Retinal pigment epithelial cell (primary cell): ENCODE results near the gene HIRIP3.
A peak's percentile ranks its signal among the peaks of the same experiment; 100 is the strongest.

ENCODE experiments used
- DNase-seq: peaks from one replicate; pipeline ENCODE4 v3.0.0-alpha.2; 2010; ENCODE audit warnings: low read depth
- H3K4me3 ChIP-seq: 2 replicates; pipeline ENCODE4 v1.5.1; 2011; ENCODE audit warnings: mild to moderate bottlenecking, low read length, control low read depth, moderate library complexity
- TF ChIP-seq, protein P1 (sequence below): conservative IDR thresholded peaks from 2 replicates; pipeline ENCODE4 v1.5.1; 2011; ENCODE audit warnings: low read depth, low read length, control low read depth, inconsistent platforms

HIRIP3 gene

DNA sequence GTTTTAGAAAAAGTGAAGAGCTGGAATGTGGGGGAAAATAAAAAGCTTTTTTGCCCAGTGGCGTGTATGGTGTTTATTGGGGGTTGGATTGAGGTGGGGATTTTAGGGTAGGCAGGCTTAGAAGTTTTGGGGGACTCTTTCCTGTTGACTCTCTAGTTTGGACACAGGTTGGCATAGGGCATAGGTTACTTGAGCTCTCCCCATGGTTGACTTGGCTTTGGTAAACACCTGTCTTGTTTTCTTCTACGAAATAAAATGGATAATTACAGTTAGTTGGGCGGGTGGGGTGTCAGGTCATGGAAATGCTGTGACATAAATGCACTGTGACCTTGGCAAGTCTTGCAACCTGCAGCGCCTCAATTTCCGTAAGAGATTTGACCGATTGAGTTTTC is 22.4 kb downstream of the HIRIP3 start:
- no peak for DNase-seq
- H3K4me3 ChIP-seq: no peak overlapping the region
- TF ChIP-seq, protein P1, sequence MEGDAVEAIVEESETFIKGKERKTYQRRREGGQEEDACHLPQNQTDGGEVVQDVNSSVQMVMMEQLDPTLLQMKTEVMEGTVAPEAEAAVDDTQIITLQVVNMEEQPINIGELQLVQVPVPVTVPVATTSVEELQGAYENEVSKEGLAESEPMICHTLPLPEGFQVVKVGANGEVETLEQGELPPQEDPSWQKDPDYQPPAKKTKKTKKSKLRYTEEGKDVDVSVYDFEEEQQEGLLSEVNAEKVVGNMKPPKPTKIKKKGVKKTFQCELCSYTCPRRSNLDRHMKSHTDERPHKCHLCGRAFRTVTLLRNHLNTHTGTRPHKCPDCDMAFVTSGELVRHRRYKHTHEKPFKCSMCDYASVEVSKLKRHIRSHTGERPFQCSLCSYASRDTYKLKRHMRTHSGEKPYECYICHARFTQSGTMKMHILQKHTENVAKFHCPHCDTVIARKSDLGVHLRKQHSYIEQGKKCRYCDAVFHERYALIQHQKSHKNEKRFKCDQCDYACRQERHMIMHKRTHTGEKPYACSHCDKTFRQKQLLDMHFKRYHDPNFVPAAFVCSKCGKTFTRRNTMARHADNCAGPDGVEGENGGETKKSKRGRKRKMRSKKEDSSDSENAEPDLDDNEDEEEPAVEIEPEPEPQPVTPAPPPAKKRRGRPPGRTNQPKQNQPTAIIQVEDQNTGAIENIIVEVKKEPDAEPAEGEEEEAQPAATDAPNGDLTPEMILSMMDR: no peak

DNA sequence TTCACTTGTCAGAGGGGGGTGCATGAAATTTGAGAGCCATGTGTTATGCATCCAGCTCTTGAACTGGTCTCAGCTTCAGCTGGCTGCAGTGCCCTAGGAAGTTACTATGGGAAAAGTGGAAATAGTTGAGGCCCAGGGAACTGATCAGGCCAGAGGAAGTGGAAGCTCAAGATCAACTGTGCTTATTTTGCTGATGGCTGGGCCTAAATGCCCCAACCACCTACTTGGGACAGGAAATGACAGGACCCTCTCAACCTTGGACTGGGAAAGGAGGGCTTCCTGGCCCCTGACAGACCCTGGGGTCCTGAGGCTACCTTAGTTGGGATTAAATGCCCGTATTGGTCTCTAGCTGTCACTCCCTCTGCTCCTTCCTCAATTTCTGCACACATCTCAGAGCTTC is 22.9 kb downstream of the HIRIP3 start:
- no peak overlapping the region for H3K4me3 ChIP-seq
- DNase-seq: no peak
- TF ChIP-seq, protein P1: no peak

DNA sequence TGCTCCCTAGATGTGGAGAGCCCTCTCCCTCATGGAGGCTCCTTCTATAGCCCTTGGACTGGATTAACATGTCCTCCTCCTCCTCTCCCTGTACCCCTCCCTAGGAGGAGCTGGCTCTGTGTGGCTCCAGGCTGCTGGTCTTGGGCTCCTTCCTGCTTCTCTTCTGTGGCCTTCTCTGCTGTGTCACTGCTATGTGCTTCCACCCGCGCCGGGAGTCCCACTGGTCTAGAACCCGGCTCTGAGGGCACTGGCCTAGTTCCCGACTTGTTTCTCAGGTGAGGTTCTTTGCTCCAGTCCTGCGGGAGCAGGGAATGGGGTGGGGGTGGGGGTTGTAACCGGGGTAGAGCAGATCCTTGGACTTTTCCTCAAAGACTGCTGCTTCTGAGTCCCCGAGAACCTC is 24.1 kb downstream of the HIRIP3 start:
- TF ChIP-seq, protein P1: no peak
- no peak overlapping the region for H3K4me3 ChIP-seq
- DNase-seq: no peak

DNA sequence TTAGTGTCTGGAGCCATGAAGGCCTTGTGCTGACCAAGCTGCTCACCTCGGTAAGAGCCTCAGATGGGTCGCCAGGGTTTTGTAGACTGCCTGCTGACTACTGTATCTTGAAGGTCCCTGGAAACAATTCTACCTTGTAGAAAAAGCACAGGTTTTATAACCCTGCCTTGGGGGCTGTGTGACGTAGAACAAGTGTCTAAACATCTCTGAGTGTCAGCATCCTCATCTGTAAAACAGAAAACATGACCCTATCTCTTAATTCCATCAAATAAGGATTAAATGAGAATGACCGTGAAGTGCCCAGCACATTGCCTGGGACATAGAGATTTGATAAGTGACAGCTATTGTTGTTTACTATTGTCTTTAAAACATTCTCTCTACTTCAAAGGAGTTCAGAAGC is 27.2 kb downstream of the HIRIP3 start:
- DNase-seq: no peak
- TF ChIP-seq, protein P1: no peak
- H3K4me3 ChIP-seq: no peak overlapping the region

DNA sequence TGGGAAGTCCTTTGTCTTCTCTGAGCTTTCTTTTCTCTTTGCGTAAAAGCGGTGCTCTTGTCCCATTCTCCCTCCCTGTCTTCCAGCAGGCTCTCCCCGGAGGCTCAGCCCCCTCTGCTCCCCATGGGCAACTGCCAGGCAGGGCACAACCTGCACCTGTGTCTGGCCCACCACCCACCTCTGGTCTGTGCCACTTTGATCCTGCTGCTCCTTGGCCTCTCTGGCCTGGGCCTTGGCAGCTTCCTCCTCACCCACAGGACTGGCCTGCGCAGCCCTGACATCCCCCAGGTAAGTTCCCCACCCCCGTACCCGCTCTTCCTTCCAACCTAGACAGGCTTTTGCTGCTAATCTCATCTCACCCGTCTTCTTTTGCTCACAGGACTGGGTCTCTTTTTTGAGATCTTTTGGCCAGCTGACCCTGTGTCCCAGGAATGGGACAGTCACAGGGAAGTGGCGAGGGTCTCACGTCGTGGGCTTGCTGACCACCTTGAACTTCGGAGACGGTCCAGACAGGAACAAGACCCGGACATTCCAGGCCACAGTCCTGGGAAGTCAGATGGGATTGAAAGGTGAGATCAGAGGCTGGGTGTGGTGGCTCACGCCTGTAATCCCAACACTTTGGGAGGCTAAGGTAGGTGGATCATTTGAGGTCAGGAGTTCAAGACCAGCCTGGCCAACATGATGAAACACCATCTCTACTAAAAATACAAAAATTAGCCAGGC is 32.2 kb downstream of the HIRIP3 start:
- TF ChIP-seq, protein P1: no peak
- DNase-seq: no peak
- H3K4me3 ChIP-seq: peak overlapping the region; percentile 77

DNA sequence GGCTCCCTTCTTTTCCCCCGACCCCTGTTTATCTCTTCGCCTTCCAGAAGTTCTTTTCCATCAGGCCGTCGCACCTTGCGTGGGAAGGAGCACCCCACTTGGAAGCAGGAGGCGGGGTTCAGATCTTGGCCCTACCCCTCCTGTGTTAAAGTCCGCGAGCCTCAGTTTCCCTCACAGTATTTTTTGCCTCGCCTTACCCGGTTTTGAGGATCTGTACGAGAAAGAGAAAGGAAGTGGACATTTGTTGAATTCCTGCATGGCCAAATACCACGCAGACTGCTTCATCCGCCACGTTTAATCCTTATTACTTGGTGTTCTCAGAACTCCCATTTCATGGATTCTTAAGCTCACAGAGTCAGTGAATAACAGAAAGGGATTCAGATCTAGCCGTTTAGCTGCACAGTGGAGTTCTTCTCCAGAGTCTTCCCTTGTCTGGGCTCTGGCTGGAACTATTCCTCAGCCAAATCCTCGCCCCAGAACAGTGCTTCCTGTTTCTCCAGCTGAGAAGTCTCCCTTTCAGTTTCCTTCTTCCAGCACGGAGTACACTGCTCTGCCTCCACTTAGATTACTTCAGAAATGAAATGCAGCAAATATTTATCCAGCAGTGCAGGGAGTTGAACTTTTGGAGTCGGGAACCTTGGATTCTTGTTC is 32.9 kb downstream of the HIRIP3 start:
- peak overlapping the region; percentile 77 for H3K4me3 ChIP-seq
- TF ChIP-seq, protein P1: no peak
- DNase-seq: no peak
